Thyroid gland (tissue), 4 donors: Measurements from ENCODE around the gene NCAPD3.

Source experiments
- CTCF ChIP-seq, 6 experiments: fragments of 200-600 bp in 3 of 6; fragments of 450-650 bp in 3 of 6; sonication (generic) in 3 of 6; IDR thresholded peaks; one replicate each; pipeline ENCODE4 v1.5.1; 2016 to 2019; ENCODE audit warnings: antibody characterized with exemption in 6 of 6, mild to moderate bottlenecking in 2 of 6, inconsistent platforms in 1 of 6, moderate library complexity in 1 of 6
- POLR2A ChIP-seq, 2 donors: fragments of 450-650 bp; IDR thresholded peaks; one replicate each; pipeline ENCODE4 v1.6.1; 2017; ENCODE audit warnings: antibody characterized with exemption in 2 of 2, mild to moderate bottlenecking in 2 of 2, moderate library complexity in 1 of 2

- TF ChIP-seq CTCF (IDR thresholded peaks at IDR 0.05) (no peak), POLR2A (IDR thresholded peaks at IDR 0.05) (no peak)
These were observed 81.2 kb downstream of the NCAPD3 start for GRCh38 chr11:134142536-134142935.
